ENCODE data around the gene MPC1L. TPM values are rescaled to one million over a fixed set of nuclear protein-coding genes. Genes with fewer than 3 reads are reported as not detected.

MPC1L gene
- total RNA-seq, 1 donor from 2014 or later = not detected

- H3K4me3 Mint-ChIP-seq = no peak overlapping the region
- H3K9me3 Mint-ChIP-seq = no peaks in the 10 kb centered on the region
- H3K27ac Mint-ChIP-seq = no peak overlapping the region
- DNase-seq = no peak
- intact Hi-C loops (cut with micrococcal nuclease) = no loop called here
- H3K4me1 Mint-ChIP-seq = no peaks in the 10 kb centered on the region
- H3K27me3 Mint-ChIP-seq = no peaks in the 10 kb centered on the region
- peaks cover 21% of the 10 kb centered on the region for H3K36me3 Mint-ChIP-seq (ENCODE audit: low read depth)
These were observed 19.8 kb upstream of the MPC1L start for GRCh38 chrX:40603446-40603845.

GRCh38 chrX:40607381-40607780 lies 15.8 kb upstream of the MPC1L start:
- Mint-ChIP-seq H3K27me3 (no peaks in the 10 kb centered on the region), H3K4me3 (no peak overlapping the region), H3K36me3 (ENCODE audit: low read depth) (peaks cover 3% of the 10 kb centered on the region), H3K9me3 (no peaks in the 10 kb centered on the region), H3K4me1 (no peaks in the 10 kb centered on the region), H3K27ac (no peak overlapping the region)
- DNase-seq = no peak
- intact Hi-C loops (cut with micrococcal nuclease) = no loop called here

- Mint-ChIP-seq H3K36me3 (ENCODE audit: low read depth) (no peaks in the 10 kb centered on the region), H3K27me3 (no peaks in the 10 kb centered on the region), H3K9me3 (no peaks in the 10 kb centered on the region), H3K27ac (no peak overlapping the region), H3K4me1 (no peaks in the 10 kb centered on the region), H3K4me3 (no peak overlapping the region)
- intact Hi-C loops (cut with micrococcal nuclease) = no loop called here
- no peak for DNase-seq
These were observed 10.7 kb upstream of the MPC1L start for GRCh38 chrX:40612511-40612910.

- Mint-ChIP-seq H3K4me3 (no peak overlapping the region), H3K27ac (no peak overlapping the region), H3K27me3 (no peaks in the 10 kb centered on the region), H3K36me3 (ENCODE audit: low read depth) (no peaks in the 10 kb centered on the region), H3K9me3 (no peaks in the 10 kb centered on the region), H3K4me1 (no peaks in the 10 kb centered on the region)
- intact Hi-C loops (cut with micrococcal nuclease) = no loop called here
- no peak for DNase-seq
These were observed 7.3 kb upstream of the MPC1L start for GRCh38 chrX:40615976-40616375.

GRCh38 chrX:40617566-40617965 lies 5.7 kb upstream of the MPC1L start:
- Mint-ChIP-seq H3K4me1 (no peaks in the 10 kb centered on the region), H3K9me3 (no peaks in the 10 kb centered on the region), H3K27me3 (no peaks in the 10 kb centered on the region), H3K36me3 (ENCODE audit: low read depth) (no peaks in the 10 kb centered on the region), H3K27ac (no peak overlapping the region), H3K4me3 (no peak overlapping the region)
- DNase-seq = no peak
- intact Hi-C loops (cut with micrococcal nuclease) = no loop called here

GRCh38 chrX:40622479-40623138 lies 619 bp upstream of the MPC1L start:
- Mint-ChIP-seq H3K27me3 (no peaks in the 10 kb centered on the region), H3K36me3 (ENCODE audit: low read depth) (peaks cover 5% of the 10 kb centered on the region)

GRCh38 chrX:40623665-40624064 lies 437 bp downstream of the MPC1L start:
- intact Hi-C loops (cut with micrococcal nuclease) = no loop called here
- Mint-ChIP-seq H3K4me3 (no peak overlapping the region), H3K4me1 (no peaks in the 10 kb centered on the region), H3K36me3 (ENCODE audit: low read depth) (peaks cover 10% of the 10 kb centered on the region), H3K27me3 (no peaks in the 10 kb centered on the region), H3K9me3 (no peaks in the 10 kb centered on the region), H3K27ac (no peak overlapping the region)
- no peak for DNase-seq

More at GRCh38 chrX:40622479-40623138, 619 bp upstream of the MPC1L start:
- H3K4me3 Mint-ChIP-seq = no peak overlapping the region
- H3K4me1 Mint-ChIP-seq = no peaks in the 10 kb centered on the region
- DNase-seq = no peak
- intact Hi-C loops (cut with micrococcal nuclease) = no loop called here
- H3K9me3 Mint-ChIP-seq = no peaks in the 10 kb centered on the region
- no peak overlapping the region for H3K27ac Mint-ChIP-seq

GRCh38 chrX:40625294-40625693 lies 2.1 kb downstream of the MPC1L start:
- Mint-ChIP-seq H3K4me3 (no peak overlapping the region), H3K27me3 (no peaks in the 10 kb centered on the region), H3K9me3 (no peaks in the 10 kb centered on the region), H3K27ac (no peak overlapping the region), H3K4me1 (no peaks in the 10 kb centered on the region), H3K36me3 (ENCODE audit: low read depth) (peaks cover 11% of the 10 kb centered on the region)
- no peak for DNase-seq
- intact Hi-C loops (cut with micrococcal nuclease) = no loop called here

GRCh38 chrX:40628506-40628905 lies 5.3 kb downstream of the MPC1L start:
- Mint-ChIP-seq H3K4me1 (peaks cover 6% of the 10 kb centered on the region), H3K4me3 (no peak overlapping the region), H3K36me3 (ENCODE audit: low read depth) (peaks cover 26% of the 10 kb centered on the region), H3K9me3 (no peaks in the 10 kb centered on the region), H3K27me3 (no peaks in the 10 kb centered on the region), H3K27ac (no peak overlapping the region)
- no peak for DNase-seq
- intact Hi-C loops (cut with micrococcal nuclease) = no loop called here

GRCh38 chrX:40632199-40632598 lies 9.0 kb downstream of the MPC1L start:
- Mint-ChIP-seq H3K27me3 (no peaks in the 10 kb centered on the region), H3K27ac (peak overlapping the region; percentile 45)

GRCh38 chrX:40637687-40638086 lies 14.5 kb downstream of the MPC1L start:
- no peak for DNase-seq
- peaks cover 52% of the 10 kb centered on the region for H3K36me3 Mint-ChIP-seq (ENCODE audit: low read depth)
- H3K4me1 Mint-ChIP-seq = peaks cover 23% of the 10 kb centered on the region

More at GRCh38 chrX:40632199-40632598, 9.0 kb downstream of the MPC1L start:
- H3K4me3 Mint-ChIP-seq = no peak overlapping the region
- H3K36me3 Mint-ChIP-seq (ENCODE audit: low read depth) = peaks cover 49% of the 10 kb centered on the region
- DNase-seq = no peak
- H3K4me1 Mint-ChIP-seq = peaks cover 12% of the 10 kb centered on the region
- intact Hi-C loops (cut with micrococcal nuclease) = no loop called here
- no peaks in the 10 kb centered on the region for H3K9me3 Mint-ChIP-seq

GRCh38 chrX:40644176-40644575 lies 20.9 kb downstream of the MPC1L start:
- no peak for DNase-seq
- Mint-ChIP-seq H3K27me3 (no peaks in the 10 kb centered on the region), H3K4me1 (peaks cover 28% of the 10 kb centered on the region), H3K4me3 (peak overlapping the region; percentile 67), H3K27ac (peak overlapping the region; percentile 68), H3K9me3 (no peaks in the 10 kb centered on the region), H3K36me3 (ENCODE audit: low read depth) (peaks cover 25% of the 10 kb centered on the region)
- intact Hi-C loops (cut with micrococcal nuclease) = loop anchor here (10.0 kb wide), 2 partner anchors 441 to 539 kb away; partner anchors contain the start of gene USP9X

More at GRCh38 chrX:40637687-40638086, 14.5 kb downstream of the MPC1L start:
- intact Hi-C loops (cut with micrococcal nuclease) = no loop called here
- Mint-ChIP-seq H3K9me3 (no peaks in the 10 kb centered on the region), H3K4me3 (no peak overlapping the region), H3K27me3 (no peaks in the 10 kb centered on the region), H3K27ac (no peak overlapping the region)

- intact Hi-C loops (cut with micrococcal nuclease) = loop anchor here (5.0 to 10.0 kb wide), 5 partner anchors 440 to 1843 kb away; partner anchors contain the start of genes DDX3X, MID1IP1 and USP9X
- Mint-ChIP-seq H3K9me3 (no peaks in the 10 kb centered on the region), H3K4me3 (peak overlapping the region; percentile 94)
These were observed 21.7 kb downstream of the MPC1L start for GRCh38 chrX:40644821-40645358.

GRCh38 chrX:40646489-40647306 lies 23.5 kb downstream of the MPC1L start:
- Mint-ChIP-seq H3K27ac (peak overlapping the region; percentile 90), H3K27me3 (no peaks in the 10 kb centered on the region), H3K36me3 (ENCODE audit: low read depth) (peaks cover 29% of the 10 kb centered on the region), H3K4me3 (peak overlapping the region; percentile 91), H3K9me3 (no peaks in the 10 kb centered on the region), H3K4me1 (peaks cover 27% of the 10 kb centered on the region)
- DNase-seq = peak; percentile 78
- intact Hi-C loops (cut with micrococcal nuclease) = loop anchor here (1.0 to 10.0 kb wide), 8 partner anchors 66 to 1844 kb away; partner anchors contain the start of genes ATP6AP2, DDX3X, MID1IP1 and USP9X

More at GRCh38 chrX:40644821-40645358, 21.7 kb downstream of the MPC1L start:
- no peaks in the 10 kb centered on the region for H3K27me3 Mint-ChIP-seq
- H3K36me3 Mint-ChIP-seq (ENCODE audit: low read depth) = peaks cover 25% of the 10 kb centered on the region
- DNase-seq = peak; percentile 80
- peaks cover 26% of the 10 kb centered on the region for H3K4me1 Mint-ChIP-seq
- H3K27ac Mint-ChIP-seq = peak overlapping the region; percentile 96
